ENCODE measurements around the gene TMEM185A.
"Not testable (repeated sequence)": the region's sequence is repeated elsewhere in the genome, so short reads cannot be mapped to it uniquely, and the experiment has no call there.

Gene TMEM185A

GRCh38 chrX:149563359-149563758, 68.2 kb downstream of the TMEM185A start:
- no peak for DNase-seq (ENCODE audit: low read depth)
- no peak overlapping the region for H3K4me3 ChIP-seq (ENCODE audit: control insufficient read depth, low read depth, low read length)
- TF ChIP-seq CTCF (conservative IDR thresholded peaks at IDR 0.05; ENCODE audit: control insufficient read depth, insufficient read depth, low read depth, low read length) = no peak

GRCh38 chrX:149555251-149555650, 76.3 kb downstream of the TMEM185A start:
- DNase-seq (ENCODE audit: low read depth) = not testable (repeated sequence)

GRCh38 chrX:149551939-149552248, 79.7 kb downstream of the TMEM185A start:
- not testable (repeated sequence) for H3K4me3 ChIP-seq (ENCODE audit: control insufficient read depth, low read depth, low read length); DNase-seq (ENCODE audit: low read depth)

More at GRCh38 chrX:149555251-149555650, 76.3 kb downstream of the TMEM185A start:
- not testable (repeated sequence) for H3K4me3 ChIP-seq (ENCODE audit: control insufficient read depth, low read depth, low read length)

DNA sequence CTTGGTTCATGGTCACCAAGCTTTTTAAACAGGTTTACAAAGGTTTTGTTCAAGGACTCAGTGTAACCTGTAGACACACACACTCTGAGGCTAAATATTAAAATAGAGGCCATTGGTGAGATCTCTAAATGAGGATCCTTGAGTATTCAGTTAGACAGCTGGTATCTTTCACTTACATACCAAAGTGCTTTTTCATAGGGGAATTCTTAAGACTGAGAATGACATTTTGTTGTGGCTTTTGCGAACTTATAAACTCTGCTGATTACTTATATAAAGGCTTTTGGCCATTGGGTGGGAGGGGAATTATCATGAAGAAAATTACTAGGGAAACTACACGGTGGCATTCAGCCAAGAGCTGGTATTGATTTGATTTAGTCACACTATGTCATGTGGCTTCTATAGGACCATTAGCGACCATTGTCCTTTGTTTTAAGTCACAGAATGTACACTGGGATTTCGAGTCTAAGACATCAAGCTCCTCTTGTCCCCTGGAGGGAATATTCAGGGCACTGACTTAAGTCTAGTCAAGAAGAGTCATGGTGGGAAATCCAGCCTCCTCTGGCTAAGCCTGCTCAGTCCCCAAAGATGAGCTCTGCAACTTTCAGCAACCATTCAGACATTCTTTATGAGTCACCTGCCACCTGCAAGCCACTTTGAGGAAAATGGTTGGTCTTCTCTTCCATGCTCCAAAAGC, 80.2 kb downstream of the TMEM185A start:
- not testable (repeated sequence) for DNase-seq (ENCODE audit: low read depth); H3K4me3 ChIP-seq (ENCODE audit: control insufficient read depth, low read depth, low read length)

DNA sequence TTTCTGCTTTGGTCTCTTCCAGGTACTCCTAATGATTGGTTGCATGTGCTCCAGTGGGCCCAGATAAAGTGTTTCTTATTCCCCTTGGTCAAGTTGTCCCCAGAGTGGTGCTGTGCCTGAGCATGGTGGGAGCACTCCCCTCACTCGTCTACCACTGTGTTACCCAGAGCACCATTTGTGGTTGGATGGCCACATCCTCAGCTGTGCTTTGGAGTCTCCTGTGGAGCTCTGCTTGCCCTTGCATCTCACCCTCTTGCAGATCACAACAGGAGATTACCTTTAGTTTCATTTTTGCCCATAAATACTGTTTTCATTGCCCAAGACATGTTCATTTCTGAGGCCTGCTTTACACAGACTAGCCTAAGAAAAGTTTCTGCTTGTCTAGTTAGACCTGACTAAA, 81.1 kb downstream of the TMEM185A start:
- not testable (repeated sequence) for DNase-seq (ENCODE audit: low read depth); H3K4me3 ChIP-seq (ENCODE audit: control insufficient read depth, low read depth, low read length)

GRCh38 chrX:149549701-149550100, 81.9 kb downstream of the TMEM185A start, which contains the start of gene HSFX3:
TSS of gene HSFX3 (minus strand) at chrX:149549924. CDS start at chrX:149549852, 72 bp downstream.
- H3K4me3 ChIP-seq (ENCODE audit: control insufficient read depth, low read depth, low read length); DNase-seq (ENCODE audit: low read depth): not testable (repeated sequence)

GRCh38 chrX:149547782-149548181, 83.8 kb downstream of the TMEM185A start:
- not testable (repeated sequence) for DNase-seq (ENCODE audit: low read depth)

GRCh38 chrX:149546962-149547361, 84.6 kb downstream of the TMEM185A start:
- not testable (repeated sequence) for H3K4me3 ChIP-seq (ENCODE audit: control insufficient read depth, low read depth, low read length); DNase-seq (ENCODE audit: low read depth)

More at GRCh38 chrX:149547782-149548181, 83.8 kb downstream of the TMEM185A start:
- not testable (repeated sequence) for H3K4me3 ChIP-seq (ENCODE audit: control insufficient read depth, low read depth, low read length)
